Measurements from ENCODE around the gene SLC2A11. TPM values are rescaled to one million over a fixed set of nuclear protein-coding genes. Genes with fewer than 3 reads are reported as not detected.
"Not testable (repeated sequence)": the region's sequence is repeated elsewhere in the genome, so short reads cannot be mapped to it uniquely, and the experiment has no call there.

The SLC2A11 gene
- total RNA-seq, 6 experiments from 2014 or later, result 8.9 to 13.2 (median 10.5) TPM

DNA sequence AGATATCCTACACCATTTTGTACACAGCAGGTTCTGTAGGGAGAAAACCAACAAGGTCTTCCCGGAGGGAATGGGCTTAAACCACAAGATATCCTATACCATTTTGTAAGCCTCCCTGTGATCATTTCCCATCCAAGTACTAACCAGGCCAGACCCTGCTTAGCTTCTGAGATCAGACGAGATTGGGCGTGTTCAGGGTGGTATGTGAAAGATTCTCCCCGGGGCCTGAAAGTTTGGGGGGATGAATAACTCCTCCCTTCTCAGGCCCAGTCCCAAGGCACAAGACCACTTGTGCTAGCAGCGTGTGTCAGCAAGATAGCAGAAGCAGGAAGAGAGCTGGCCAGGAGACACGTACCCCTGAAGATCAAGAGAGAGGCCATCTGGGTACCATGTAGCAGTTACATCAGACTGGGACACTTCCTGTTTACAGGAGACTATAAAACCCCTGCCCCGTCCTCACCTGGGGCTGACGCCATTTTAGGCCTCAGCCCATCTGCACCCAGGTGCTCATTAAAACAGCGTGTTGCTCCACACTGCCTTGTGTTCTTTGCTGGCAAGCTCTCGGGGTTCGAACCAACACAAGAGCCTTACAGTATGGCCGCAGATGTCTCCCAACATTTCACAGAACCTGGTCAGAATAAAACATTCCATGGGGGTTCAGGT, 53.8 kb downstream of the SLC2A11 start:
- TF ChIP-seq, protein P1, sequence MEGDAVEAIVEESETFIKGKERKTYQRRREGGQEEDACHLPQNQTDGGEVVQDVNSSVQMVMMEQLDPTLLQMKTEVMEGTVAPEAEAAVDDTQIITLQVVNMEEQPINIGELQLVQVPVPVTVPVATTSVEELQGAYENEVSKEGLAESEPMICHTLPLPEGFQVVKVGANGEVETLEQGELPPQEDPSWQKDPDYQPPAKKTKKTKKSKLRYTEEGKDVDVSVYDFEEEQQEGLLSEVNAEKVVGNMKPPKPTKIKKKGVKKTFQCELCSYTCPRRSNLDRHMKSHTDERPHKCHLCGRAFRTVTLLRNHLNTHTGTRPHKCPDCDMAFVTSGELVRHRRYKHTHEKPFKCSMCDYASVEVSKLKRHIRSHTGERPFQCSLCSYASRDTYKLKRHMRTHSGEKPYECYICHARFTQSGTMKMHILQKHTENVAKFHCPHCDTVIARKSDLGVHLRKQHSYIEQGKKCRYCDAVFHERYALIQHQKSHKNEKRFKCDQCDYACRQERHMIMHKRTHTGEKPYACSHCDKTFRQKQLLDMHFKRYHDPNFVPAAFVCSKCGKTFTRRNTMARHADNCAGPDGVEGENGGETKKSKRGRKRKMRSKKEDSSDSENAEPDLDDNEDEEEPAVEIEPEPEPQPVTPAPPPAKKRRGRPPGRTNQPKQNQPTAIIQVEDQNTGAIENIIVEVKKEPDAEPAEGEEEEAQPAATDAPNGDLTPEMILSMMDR (IDR thresholded peaks at IDR 0.05), result no peak
- peaks cover 17% of the 10 kb centered on the region for H3K4me1 Mint-ChIP-seq (ENCODE audit: low read depth)
- H3K4me3 Mint-ChIP-seq, result no peak overlapping the region
- H3K36me3 Mint-ChIP-seq (ENCODE audit: low read depth), result no peaks in the 10 kb centered on the region
- no peaks in the 10 kb centered on the region for H3K9me3 Mint-ChIP-seq
- H3K27me3 Mint-ChIP-seq (ENCODE audit: insufficient read depth), result peaks cover 13% of the 10 kb centered on the region
- no peak for DNase-seq
- H3K27ac Mint-ChIP-seq, result no peak overlapping the region

DNA sequence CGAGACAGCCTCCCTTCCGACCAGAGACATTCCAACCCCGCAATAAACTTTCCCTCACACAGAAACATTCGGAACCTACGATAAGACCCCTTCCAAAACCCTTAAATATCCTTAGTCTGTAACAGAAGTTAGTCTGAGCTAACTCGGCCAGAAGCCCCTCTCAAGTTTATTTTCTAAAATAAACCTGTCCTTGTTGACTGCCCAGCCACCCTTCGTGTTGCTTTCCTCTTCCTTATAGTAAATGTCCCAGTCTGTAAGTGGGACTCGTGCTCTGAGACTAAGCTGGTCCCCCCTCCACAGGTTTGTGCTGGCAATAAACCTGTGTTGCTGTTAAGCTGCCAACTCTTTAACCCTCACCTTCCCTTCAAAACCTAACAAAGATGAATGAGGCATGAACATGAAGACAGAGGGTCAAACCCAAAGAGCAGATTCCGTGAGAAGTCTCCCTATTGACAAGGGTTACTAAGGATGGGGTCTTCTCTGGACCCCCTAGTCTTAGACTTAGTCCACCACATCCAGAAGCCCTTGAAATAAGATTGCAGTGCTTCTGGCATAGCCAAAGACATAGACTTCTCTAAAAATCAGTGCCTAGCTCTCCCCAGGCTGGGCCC, 54.7 kb downstream of the SLC2A11 start:
- no peak overlapping the region for H3K27ac Mint-ChIP-seq
- TF ChIP-seq, protein P1 (IDR thresholded peaks at IDR 0.05), result no peak
- H3K4me3 Mint-ChIP-seq, result no peak overlapping the region
- H3K4me1 Mint-ChIP-seq (ENCODE audit: low read depth), result peaks cover 17% of the 10 kb centered on the region
- no peaks in the 10 kb centered on the region for H3K9me3 Mint-ChIP-seq
- peaks cover 9% of the 10 kb centered on the region for H3K27me3 Mint-ChIP-seq (ENCODE audit: insufficient read depth)
- DNase-seq, result no peak
- H3K36me3 Mint-ChIP-seq (ENCODE audit: low read depth), result no peaks in the 10 kb centered on the region

DNA sequence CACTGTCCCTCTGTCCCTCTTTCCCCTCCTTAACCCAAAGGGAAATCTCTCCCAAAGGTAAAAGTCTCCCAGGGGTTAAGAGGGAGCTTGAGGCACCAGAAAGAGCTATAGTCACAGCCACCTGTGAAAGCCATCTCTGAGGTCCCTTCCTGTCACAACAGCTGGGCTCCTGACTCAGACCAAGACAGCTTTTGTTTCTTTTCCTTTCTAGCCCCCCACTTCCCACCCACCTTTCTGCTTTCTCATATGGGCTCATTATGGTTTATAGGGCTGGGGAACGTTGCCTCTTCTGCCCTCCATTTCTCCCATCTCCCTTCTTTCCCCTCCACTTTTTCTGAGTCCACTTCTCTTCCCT, 55.6 kb downstream of the SLC2A11 start:
- Mint-ChIP-seq H3K9me3 (no peaks in the 10 kb centered on the region), H3K27ac (peak overlapping the region; percentile 92), H3K4me1 (ENCODE audit: low read depth) (peaks cover 17% of the 10 kb centered on the region), H3K36me3 (ENCODE audit: low read depth) (no peaks in the 10 kb centered on the region), H3K4me3 (peak overlapping the region; percentile 90), H3K27me3 (ENCODE audit: insufficient read depth) (peaks cover 8% of the 10 kb centered on the region)
- no peak for DNase-seq
- TF ChIP-seq, protein P1 (IDR thresholded peaks at IDR 0.05), result no peak

DNA sequence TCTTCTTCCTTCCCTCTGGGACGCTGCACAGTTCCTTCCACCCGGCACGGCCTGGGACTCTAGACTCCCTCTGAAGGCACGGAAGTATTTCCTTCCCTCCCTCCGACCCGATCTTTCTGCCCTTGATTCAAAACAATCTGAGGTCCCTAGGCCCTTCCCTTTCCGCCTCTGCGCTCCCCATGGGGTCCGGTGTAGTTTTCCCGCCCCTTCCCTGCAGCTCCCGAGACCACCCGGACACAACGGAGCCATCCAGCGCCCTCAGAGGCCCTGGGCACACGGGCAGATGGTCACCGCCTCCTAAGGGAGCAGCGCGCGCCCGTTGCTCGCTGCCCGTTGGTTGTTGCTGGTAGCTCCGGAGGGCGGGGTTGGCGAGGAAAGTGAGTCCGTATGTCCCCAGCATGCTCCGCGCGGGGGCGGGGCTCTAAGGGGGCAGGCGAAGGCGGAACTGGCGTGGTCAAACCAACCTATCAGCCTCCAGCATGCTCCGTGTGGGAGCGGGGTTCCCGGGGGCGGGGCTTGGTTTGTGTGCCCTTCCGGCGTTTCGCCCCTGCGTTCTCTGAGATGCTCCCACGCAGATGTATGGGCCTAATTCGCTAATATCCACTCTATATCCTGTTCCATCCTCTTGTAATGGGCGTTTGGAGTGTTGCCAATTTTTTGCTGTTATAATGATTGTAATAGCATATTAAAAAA, 56.1 kb downstream of the SLC2A11 start:
- Mint-ChIP-seq H3K4me3 (peak overlapping the region; percentile 90), H3K9me3 (no peaks in the 10 kb centered on the region), H3K4me1 (ENCODE audit: low read depth) (peaks cover 17% of the 10 kb centered on the region), H3K27ac (peak overlapping the region; percentile 92), H3K27me3 (ENCODE audit: insufficient read depth) (peaks cover 4% of the 10 kb centered on the region), H3K36me3 (ENCODE audit: low read depth) (no peaks in the 10 kb centered on the region)
- DNase-seq, result peak; percentile 97
- TF ChIP-seq, protein P1 (IDR thresholded peaks at IDR 0.05), result no peak

DNA sequence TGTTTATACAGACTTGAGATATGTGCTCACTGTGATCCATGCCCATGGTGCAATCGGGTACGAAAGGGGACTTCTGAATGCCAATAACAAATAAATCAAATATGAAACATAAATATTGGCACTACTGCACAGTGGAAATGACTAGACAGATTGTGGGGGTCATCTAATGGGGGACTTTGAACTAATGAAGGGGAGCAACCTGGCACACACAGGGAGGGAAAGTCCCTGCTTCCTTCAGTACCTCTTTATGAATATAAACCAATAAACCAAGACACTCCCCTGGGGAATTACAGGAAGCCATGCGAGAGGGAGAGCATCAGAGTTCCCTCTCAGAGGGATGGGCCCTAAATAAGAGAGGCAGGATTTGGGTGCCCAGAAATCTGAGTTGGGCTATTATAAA, 57.6 kb downstream of the SLC2A11 start:
- H3K27ac Mint-ChIP-seq, result no peak overlapping the region
- H3K36me3 Mint-ChIP-seq (ENCODE audit: low read depth), result no peaks in the 10 kb centered on the region
- H3K4me1 Mint-ChIP-seq (ENCODE audit: low read depth), result peaks cover 25% of the 10 kb centered on the region
- TF ChIP-seq, protein P1 (IDR thresholded peaks at IDR 0.05), result no peak
- H3K27me3 Mint-ChIP-seq (ENCODE audit: insufficient read depth), result peaks cover 2% of the 10 kb centered on the region
- H3K9me3 Mint-ChIP-seq, result no peaks in the 10 kb centered on the region
- no peak overlapping the region for H3K4me3 Mint-ChIP-seq
- no peak for DNase-seq

DNA sequence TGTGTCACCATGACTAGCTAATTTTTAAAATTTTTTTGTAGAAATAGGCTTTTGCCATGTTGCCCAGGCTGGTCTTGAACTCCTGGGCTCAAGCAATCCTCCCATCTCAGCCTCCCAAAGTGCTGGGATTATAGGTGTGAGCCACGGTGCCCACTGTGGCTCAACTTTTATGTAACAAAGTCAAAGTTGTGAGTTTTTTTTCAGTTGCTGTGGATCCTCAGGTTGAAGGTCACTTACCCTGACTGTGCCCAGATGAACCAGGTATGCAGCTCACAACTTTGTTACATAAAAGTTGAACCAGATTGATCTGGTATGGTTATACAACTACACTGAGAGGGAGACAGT, 62.6 kb downstream of the SLC2A11 start:
- not testable (repeated sequence) for H3K4me3 Mint-ChIP-seq; H3K27me3 Mint-ChIP-seq (ENCODE audit: insufficient read depth); H3K9me3 Mint-ChIP-seq; DNase-seq
- Mint-ChIP-seq H3K27ac (peak overlapping the region; percentile 78), H3K4me1 (ENCODE audit: low read depth) (peaks cover 23% of the 10 kb centered on the region), H3K36me3 (ENCODE audit: low read depth) (peaks cover 17% of the 10 kb centered on the region)

DNA sequence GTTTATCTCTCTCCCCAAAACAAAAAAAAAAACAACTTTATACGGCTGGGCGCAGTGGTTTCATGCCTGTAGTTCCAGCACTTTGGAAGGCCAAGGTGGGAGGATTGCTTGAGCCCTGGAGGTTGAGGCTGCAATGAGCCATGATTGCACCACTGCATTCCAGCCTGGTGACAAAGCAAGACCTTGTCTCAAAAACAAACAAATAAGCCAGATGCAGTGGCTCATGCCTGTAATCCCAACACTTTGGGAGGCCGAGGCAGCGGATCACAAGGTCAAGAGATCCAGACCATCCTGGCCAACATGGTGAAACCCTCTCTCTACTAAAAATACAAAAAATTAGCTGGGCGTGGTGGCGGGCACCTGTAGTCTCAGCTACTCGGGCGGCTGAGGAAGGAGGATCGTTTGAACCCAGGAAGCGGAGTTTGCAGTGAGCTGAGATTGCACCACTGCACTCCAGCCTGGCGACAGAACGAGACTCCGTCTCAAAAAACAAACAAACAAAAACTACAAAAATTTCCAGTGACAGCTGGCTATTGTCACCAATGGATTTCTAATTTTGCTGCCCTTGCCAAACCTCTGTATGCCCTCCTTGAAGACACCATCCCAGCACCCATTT, 64.0 kb downstream of the SLC2A11 start:
- peaks cover 24% of the 10 kb centered on the region for H3K36me3 Mint-ChIP-seq (ENCODE audit: low read depth)
- not testable (repeated sequence) for H3K4me3 Mint-ChIP-seq

More for the DNA sequence above, 64.0 kb downstream of the SLC2A11 start:
- not testable (repeated sequence) for H3K27me3 Mint-ChIP-seq (ENCODE audit: insufficient read depth)
- DNase-seq, result peak; percentile 17
- Mint-ChIP-seq H3K27ac (0 out of 2 replicates have a peak overlapping the region, but pooled peaks have one; percentile 1), H3K9me3 (peaks cover 16% of the 10 kb centered on the region), H3K4me1 (ENCODE audit: low read depth) (peaks cover 23% of the 10 kb centered on the region)
